PC-3 (cell line): ENCODE measurements around the gene MC2R.

Experiments used
- CTCF ChIP-seq: fragments of 300-600 bp; sonication (generic); conservative IDR thresholded peaks from 2 replicates; pipeline ENCODE4 v1.5.1; 2017; ENCODE audit warnings: antibody characterized with exemption, low read depth, mild to moderate bottlenecking, low read length
- EZH2phosphoT487 ChIP-seq: fragments of 300-600 bp; sonication (generic); IDR thresholded peaks from 2 replicates; pipeline ENCODE4 v1.6.1; 2018; ENCODE audit warnings: mild to moderate bottlenecking, antibody characterized with exemption, low read length, borderline replicate concordance

GRCh38 chr18:13834496-13835015, 80.8 kb downstream of the MC2R start:
- TF ChIP-seq CTCF (no peak), EZH2phosphoT487 (no peak)
